SH-SY5Y (cell line): Measurements from ENCODE around the gene DGCR6L.

Experiments used
- GATA2 ChIP-seq: IDR thresholded peaks from 2 replicates; pipeline ENCODE4 v1.6.1; 2011; ENCODE audit warnings: mild to moderate bottlenecking, low read depth, low read length
- GATA3 ChIP-seq: IDR thresholded peaks from 2 replicates; pipeline ENCODE4 v1.6.1; 2011; ENCODE audit warnings: low read depth, mild to moderate bottlenecking, low read length, moderate library complexity

The DGCR6L gene

DNA sequence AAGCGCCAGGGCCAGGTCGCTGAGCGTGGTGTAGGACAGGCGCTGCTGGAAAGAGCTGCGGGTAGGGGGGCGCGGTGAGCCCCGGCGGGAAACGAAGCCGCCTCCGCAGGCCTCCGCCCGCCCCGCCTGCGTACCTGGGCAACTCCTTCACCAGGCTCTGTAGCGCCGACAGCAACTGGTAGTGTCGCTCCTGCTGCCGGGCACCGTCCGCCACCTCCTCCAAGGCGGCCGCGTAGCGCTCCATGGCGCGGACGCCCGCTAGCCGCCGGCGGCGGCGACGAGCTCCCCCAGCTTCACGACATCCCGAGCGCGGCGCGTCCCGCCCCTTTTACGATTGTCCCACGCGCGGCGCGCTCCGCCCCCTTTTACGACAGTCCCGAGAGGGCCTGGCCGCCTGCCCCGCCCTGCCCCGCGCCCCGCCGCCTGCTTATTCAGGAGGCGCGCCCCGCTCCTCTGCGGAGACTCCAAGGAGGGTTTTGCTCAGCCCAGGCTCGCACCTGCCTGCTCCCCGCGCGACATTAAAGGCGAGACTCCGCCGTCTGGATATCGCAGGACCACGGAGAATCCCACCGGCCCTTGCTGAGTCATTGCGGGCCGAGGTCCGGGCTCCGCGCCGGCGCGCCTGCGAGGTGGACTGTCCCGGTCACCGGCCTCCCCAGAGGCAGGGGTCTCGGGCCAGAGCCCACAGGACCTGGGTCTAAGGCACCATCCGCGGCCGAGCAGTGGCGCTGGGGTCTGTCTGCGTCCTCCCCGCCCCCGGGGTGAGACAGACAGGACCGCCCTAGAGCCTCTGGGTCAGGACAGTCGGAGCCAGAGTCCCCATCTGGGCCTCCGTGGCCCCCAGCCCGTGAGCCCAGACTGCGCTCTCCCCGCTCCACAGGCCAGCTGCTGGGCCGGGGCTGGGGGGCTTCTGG is at the start of gene DGCR6L:
Gene DGCR6L (minus strand): TSS at position 316 of the 914 bp plus-strand sequence. CDS start 72 bp downstream, at position 244.
- no peak for TF ChIP-seq GATA3
- no peak for TF ChIP-seq GATA2

- TF ChIP-seq GATA2 = no peak
- TF ChIP-seq GATA3 = no peak
Measured at GRCh38 chr22:20354238-20354975, 34.5 kb upstream of the DGCR6L start.

GRCh38 chr22:20328569-20328930 is 8.7 kb upstream of the DGCR6L start:
- peak; percentile 61 for TF ChIP-seq GATA2

DNA sequence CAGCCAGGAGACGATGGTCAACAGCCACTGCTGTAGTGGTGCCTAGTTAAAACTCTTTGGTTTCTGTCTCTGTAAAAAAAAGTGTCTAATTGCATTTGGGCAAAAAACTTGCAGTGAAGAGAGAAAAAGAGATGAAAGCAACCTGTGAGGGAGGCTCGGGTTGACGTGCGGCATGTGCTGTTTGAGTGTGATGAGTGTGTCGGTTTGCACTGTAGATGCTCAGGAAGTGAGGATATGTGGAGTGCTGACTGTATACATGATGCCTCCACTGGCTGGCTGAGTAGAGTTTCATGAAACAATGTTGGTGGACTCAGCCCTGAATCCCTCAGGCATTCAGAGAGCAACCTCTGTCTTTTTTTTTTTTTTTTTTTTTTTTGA is 4.3 kb upstream of the DGCR6L start:
- no peak for TF ChIP-seq GATA2
- no peak for TF ChIP-seq GATA3

GRCh38 chr22:20319041-20319744 is 667 bp downstream of the DGCR6L start:
- no peak for TF ChIP-seq GATA3
- TF ChIP-seq GATA2 = no peak

GRCh38 chr22:20316844-20317401 is 2.9 kb downstream of the DGCR6L start:
- TF ChIP-seq GATA3 = no peak
- TF ChIP-seq GATA2 = no peak

DNA sequence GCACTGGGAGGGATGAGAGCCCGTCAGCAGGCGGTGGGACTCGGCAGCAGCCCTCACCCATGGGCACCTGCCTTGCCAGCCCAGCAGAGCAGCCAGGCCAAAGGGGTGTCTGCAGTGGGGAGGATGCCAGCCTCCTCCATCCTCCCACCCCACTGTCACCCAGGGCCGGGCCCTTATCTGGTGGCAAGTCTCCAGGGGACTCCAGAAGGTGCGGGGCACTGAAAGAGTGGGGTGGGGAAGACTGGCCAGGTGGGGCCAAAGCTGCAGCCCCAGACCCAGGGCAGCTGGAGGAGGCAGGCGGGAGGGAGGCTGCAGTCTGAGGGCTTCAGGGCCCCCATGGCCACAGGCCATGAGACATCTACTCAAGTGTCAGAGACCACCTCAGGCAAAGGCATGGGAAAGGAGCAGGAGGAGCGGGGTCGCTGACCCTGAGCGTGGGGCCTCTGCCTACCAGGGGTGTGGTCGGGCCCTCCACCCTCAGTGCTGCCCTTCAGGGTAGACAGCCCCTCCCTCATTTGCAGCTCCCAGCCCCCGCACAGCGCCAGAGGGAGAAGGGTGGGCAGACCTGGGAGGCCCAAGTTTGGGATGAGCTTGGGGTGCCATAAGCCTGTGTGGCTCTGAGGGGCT is 3.5 kb downstream of the DGCR6L start:
- no peak for TF ChIP-seq GATA3
- no peak for TF ChIP-seq GATA2

DNA sequence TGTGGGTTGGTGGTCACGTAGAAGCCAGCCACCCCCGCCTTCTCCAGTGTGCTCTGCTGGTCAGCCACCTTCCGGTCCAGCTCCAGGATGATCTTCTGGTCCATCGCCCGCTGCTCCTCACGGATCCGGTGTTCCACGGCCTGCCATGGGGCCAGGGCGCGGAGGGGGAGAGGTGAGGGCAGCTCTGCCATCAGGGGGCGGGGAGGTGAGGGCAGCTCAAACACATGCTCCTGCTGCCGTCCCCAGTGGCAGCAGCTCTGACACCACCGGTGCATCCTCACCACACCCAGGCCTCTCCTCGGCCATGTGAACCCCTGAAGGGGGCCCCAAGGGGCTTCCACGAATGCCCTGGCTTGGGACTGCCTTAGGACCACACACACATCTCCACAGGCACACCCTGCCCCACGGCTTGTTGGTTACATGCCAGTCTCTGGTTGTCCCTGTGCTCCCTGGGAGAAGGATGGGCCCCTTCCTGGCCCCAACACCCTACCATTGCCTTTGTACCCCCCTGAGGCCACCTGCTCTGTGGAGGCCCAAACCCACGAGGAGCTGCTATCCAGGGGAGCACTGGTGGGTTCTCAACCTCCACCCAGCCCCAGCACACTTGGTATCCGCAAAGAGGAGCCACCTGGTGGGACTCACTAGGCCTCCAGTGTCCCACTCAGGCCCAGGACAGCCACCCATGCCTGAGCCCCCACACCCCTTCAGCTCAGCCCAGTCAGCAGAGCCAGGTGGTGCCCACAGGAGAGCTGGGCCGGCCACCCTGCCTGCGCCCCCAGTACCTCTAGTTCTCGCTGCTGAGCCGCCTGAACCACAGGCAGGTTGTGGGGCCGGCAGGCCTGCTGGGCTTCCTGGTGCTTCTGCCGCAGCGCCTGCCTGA is 4.3 kb downstream of the DGCR6L start:
- no peak for TF ChIP-seq GATA3
- no peak for TF ChIP-seq GATA2

DNA sequence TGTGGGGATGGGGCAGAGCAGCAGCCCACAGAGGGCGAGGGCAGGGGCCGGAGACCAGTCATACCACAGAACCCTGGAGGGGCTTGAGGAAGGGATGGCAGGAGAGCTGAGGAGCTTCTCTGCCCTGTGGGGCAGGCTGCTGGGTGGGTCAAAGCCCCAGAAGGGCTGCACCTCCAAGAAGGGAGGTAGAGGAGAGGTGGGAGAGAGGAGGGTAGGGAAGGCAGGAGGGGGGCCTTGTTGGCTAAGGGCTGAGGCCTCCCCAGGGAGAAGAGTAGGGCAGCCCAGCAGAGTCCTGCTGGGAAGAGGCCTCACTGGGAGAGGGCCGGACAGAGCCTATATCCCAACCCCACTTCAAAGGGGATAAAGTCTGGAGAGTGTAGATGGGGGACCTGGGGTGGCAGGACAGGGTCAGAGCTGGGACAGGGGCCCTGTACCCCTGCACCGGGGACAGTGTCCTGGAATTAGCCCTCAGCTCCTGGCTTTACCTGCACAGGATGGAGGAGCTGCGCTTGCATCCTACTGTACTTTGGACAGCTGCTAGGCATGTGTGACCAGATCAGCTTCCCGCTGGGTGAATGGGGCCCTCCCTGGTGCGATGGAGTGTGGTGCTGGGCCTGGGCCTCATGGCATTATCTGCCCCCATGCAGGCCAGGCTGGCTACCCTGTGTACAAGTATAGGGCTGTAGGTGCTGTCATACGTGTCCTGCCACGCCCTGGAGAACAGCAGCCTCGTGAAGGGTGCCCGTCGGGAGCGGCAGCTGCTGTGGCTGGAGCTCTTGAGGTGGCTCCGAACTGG is 7.3 kb downstream of the DGCR6L start:
- TF ChIP-seq GATA3 (no peak), GATA2 (no peak)

DNA sequence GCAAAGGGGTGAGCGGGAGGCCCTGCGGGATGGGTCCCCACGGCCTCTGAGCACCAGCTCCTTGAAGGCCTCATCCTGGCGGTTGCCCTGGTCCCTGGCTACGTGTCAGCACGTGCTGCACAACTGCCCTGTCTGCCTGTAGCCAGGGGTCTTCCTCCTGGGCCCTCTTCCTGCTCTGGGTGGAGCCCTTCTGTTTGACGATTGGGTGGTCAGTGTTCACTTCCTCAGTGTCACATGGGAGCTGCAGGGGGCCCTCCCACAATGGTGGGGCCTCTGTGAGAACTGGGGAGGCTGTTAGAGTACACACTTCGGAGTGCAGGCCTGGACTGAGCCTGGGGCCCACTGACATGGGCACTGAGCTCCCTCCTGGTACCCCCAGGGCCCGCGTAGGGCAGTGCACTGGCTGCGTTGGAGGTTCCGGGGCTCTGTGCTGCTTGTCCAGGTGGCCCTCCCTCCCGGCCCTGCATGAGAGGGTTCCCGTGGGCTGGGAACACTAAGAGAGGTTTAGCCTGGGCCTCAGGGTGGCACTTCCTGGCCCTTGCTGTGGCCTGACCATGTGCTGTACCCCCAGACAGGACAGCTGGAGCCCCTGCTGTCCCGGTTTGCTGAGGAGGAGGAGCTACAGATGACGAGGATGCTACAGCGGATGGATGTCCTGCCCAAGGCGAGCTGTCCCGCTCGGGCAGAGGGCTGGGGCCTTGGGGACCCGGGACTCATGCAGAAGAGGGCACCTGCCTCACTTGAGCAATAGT is 13.8 kb downstream of the DGCR6L start:
- no peak for TF ChIP-seq GATA3
- no peak for TF ChIP-seq GATA2

DNA sequence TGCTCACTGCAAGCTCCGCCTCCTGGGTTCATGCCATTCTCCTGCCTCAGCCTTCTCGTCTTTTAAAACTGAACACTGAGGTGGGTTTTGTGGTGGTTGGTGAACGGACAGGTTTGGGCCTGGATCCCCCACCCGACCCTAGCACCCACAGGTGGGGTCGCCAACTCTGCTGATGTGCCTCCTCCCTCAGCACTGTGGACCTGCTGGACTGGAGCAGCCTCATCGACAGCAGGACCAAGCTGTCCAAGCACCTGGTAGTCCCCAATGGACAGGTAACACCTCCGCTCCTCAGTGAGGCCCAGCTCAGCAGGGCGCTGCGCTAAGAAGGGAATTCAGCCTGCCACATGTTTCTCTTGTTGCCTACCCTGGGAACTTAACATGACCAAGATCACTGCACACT is 15.2 kb downstream of the DGCR6L start:
- TF ChIP-seq GATA2 = no peak
- TF ChIP-seq GATA3 = no peak
